Measurements from ENCODE around the gene RHOF. TPM values are rescaled to one million over a fixed set of nuclear protein-coding genes. Genes with fewer than 3 reads are reported as not detected.

RHOF gene
- total and polyA plus RNA-seq, 2 of the 8 experiments (the other 6 are each of a cell fraction or from before 2014, with no cell fraction given), result 23.8 to 31.9 TPM

- Histone ChIP-seq H4K8ac (ENCODE audit: extremely low read depth, insufficient read depth, low read length) (no peak overlapping the region), H2BK5ac (ENCODE audit: low read depth, low read length) (no peak overlapping the region), H3K79me1 (ENCODE audit: low read depth, low read length) (peaks cover 20% of the 10 kb centered on the region), H3K27me3 (replicated peaks in 1 of 4; ENCODE audit: control insufficient read depth in 3 of 4, extremely low read depth in 1 of 4, insufficient read depth in 3 of 4, low read length in 3 of 4) (no peaks in the 10 kb centered on the region), H3K9ac (replicated peaks in 1 of 4; ENCODE audit: extremely low read depth in 1 of 4, low read depth in 3 of 4, low read length in 3 of 4) (no peak overlapping the region), H3K79me2 (ENCODE audit: control insufficient read depth in 1 of 2, insufficient read depth in 2 of 2, low read length in 2 of 2) (peaks cover 0 to 51% of the 10 kb centered on the region in 2 experiments; a peak in 2 of 4 replicates), H4K20me1 (replicated peaks in 1 of 2; ENCODE audit: control insufficient read depth in 1 of 2, insufficient read depth in 2 of 2, low read length in 2 of 2) (peaks cover 2 to 14% of the 10 kb centered on the region in 2 experiments), H3K4me2 (ENCODE audit: insufficient read depth in 1 of 2, low read depth in 2 of 2, low read length in 2 of 2) (no peak overlapping the region), H3K23me2 (ENCODE audit: low read depth, low read length) (peaks cover 17% of the 10 kb centered on the region), H3K4ac (replicated peaks; ENCODE audit: insufficient read length, low read depth, low read length) (no peak overlapping the region), H4K91ac (replicated peaks; ENCODE audit: insufficient read length, low read length) (no peak overlapping the region), H2BK120ac (replicated peaks; ENCODE audit: low read depth, low read length) (no peak overlapping the region), H3K36me3 (ENCODE audit: control insufficient read depth in 2 of 4, insufficient read depth in 4 of 4, low read length in 3 of 4) (peaks cover 2 to 32% (median 16%) of the 10 kb centered on the region in 4 experiments; a peak in 4 of 8 replicates), H2BK20ac (ENCODE audit: low read length) (no peak overlapping the region), H3K27ac (ENCODE audit: low read depth, low read length) (no peak overlapping the region), H3K4me3 (ENCODE audit: extremely low read depth in 1 of 4, insufficient read depth in 2 of 4, low read depth in 3 of 4, low read length in 4 of 4) (no peak overlapping the region), H3K56ac (replicated peaks; ENCODE audit: insufficient read length, low read depth, low read length) (no peak overlapping the region), H3K18ac (ENCODE audit: extremely low read depth, low read length) (no peak overlapping the region; the same call in 1 of the 2 replicates), H3K4me1 (replicated peaks in 1 of 4; ENCODE audit: control insufficient read depth in 3 of 4, insufficient read depth in 4 of 4, low read length in 3 of 4) (peaks cover 7 to 40% (median 25%) of the 10 kb centered on the region in 4 experiments), H3K9me3 (ENCODE audit: insufficient read depth in 2 of 2, low read depth in 1 of 2, low read length in 1 of 2) (no peaks in the 10 kb centered on the region), H4K5ac (ENCODE audit: insufficient read length, low read depth, low read length) (no peak overlapping the region), H2BK15ac (ENCODE audit: low read length) (no peak overlapping the region), H3K23ac (ENCODE audit: insufficient read length) (no peak overlapping the region), H2AK5ac (ENCODE audit: low read depth, low read length) (no peak overlapping the region), H2AFZ (ENCODE audit: low read length) (no peak overlapping the region), H3K14ac (ENCODE audit: insufficient read length) (no peak overlapping the region), H2BK12ac (ENCODE audit: low read depth, low read length) (no peak overlapping the region)
- FAIRE-seq (no peak), DNase-seq (ENCODE audit: low read depth in 1 of 2, low spot score in 2 of 2) (no peak)
- WGBS, 2 experiments (ENCODE audit: extremely low coverage in 1 of 2, insufficient coverage in 1 of 2, insufficient read length in 1 of 2, insufficient replicate concordance in 2 of 2, low coverage in 1 of 2, low lambda C conversion rate in 2 of 2, missing lambda C conversion rate in 1 of 2), result 95% methylated on average over 25 of the region's 27 CpGs; no CpG with 5 or more reads in 1 of the 2 experiments
- ChIA-PET POLR2A (ENCODE audit: partially characterized antibody) (interaction anchor here (0.8 to 27.9 kb wide), 2 partner anchors 23 to 98 kb away, joined by 3 to 958 read pairs; partner anchors contain the start of genes RHOF and SETD1B), CTCF (ENCODE audit: partially characterized antibody) (interaction anchor here (1.3 to 12.0 kb wide), 4 partner anchors 7 to 29 kb away, joined by 3 to 363 read pairs (median 26); partner anchors contain the start of gene RHOF)
- TF ChIP-seq KDM1A (IDR thresholded peaks at IDR 0.05; ENCODE audit: borderline replicate concordance, low read length) (no peak), YY1 (IDR thresholded peaks at IDR 0.05; ENCODE audit: low read depth, low read length) (no peak), EZH2 (IDR thresholded peaks at IDR 0.05; ENCODE audit: low read depth, low read length, severe bottlenecking) (no peak), GTF2F1 (IDR thresholded peaks at IDR 0.05; ENCODE audit: borderline replicate concordance, low read depth, low read length) (no peak), CHD2 (IDR thresholded peaks at IDR 0.05; ENCODE audit: low read length) (no peak), TBP (IDR thresholded peaks at IDR 0.05; ENCODE audit: low read depth, low read length) (no peak), JUND (IDR thresholded peaks at IDR 0.05; ENCODE audit: low read length) (no peak), CTBP2 (IDR thresholded peaks at IDR 0.05; ENCODE audit: borderline replicate concordance, insufficient read depth, insufficient read length, low read length) (no peak), RFX5 (IDR thresholded peaks at IDR 0.05; ENCODE audit: borderline replicate concordance, low read depth, low read length) (no peak), GABPA (IDR thresholded peaks at IDR 0.05; ENCODE audit: borderline replicate concordance, insufficient read depth, low read length) (no peak), USF2 (IDR thresholded peaks at IDR 0.05; ENCODE audit: low read length) (no peak), PHF8 (conservative IDR thresholded peaks at IDR 0.05; ENCODE audit: low read depth, low read length) (no peak), RXRA (IDR thresholded peaks at IDR 0.05; ENCODE audit: insufficient read depth, low read depth, low read length) (no peak)
These were observed 16.2 kb upstream of the RHOF start for GRCh38 chr12:121809712-121810116.
